K562 (cell line): ENCODE measurements around the gene ACAD8. TPM values are rescaled to one million over a fixed set of nuclear protein-coding genes. Genes with fewer than 3 reads are reported as not detected.
A peak's percentile ranks its signal among the peaks of the same experiment; 100 is the strongest.

Experiments used
- ATAC-seq: fragments of 200-7000 bp; cut with Tn5 transposase; 3 replicates; pipeline ENCODE4 v1.9.1; 2020; ENCODE audit warnings: moderate library complexity
- BruUV-seq: library from RNA; stranded (reverse); fragments of 400-500 nt; replicated peaks from 2 replicates; lab custom pipeline; 2021; lab: Mats Ljungman, UMichigan
- CTCF ChIA-PET: fragments of 300-600 bp; formaldehyde crosslinking; extraction: SDS; loops from one replicate; lab custom pipeline; 2021; ENCODE audit warnings: low intra/inter-chr PET ratio; lab: Yijun Ruan, JAX
- POLR2A ChIA-PET: fragments of 300-600, 350-650 bp; sonication (Branson Sonifier 250); formaldehyde crosslinking; extraction: SDS; loops from one replicate; lab custom pipeline; 2021; ENCODE audit warnings: antibody characterized with exemption, inconsistent platforms; lab: Yijun Ruan, JAX
- DNase-seq, 4 experiments: peaks; one replicate each; pipeline versions ENCODE4 v3.0.0 to v3.0.0-alpha.2; 2011 to 2018; ENCODE audit warnings: low spot score in 3 of 4, mixed read lengths in 3 of 4; ENCODE audit errors: extremely low read depth in 1 of 4
- FAIRE-seq: peaks from 2 replicates; lab custom pipeline; 2011; peaks lifted over from hg19 to GRCh38; lab: Jason Lieb, UNC
- H2AFZ ChIP-seq: 2 replicates; pipeline ENCODE4 v1.6.0; 2011; ENCODE audit warnings: low read depth, low read length, control low read depth, inconsistent platforms
- H3K27ac ChIP-seq: fragments of 200-600 bp; 3 replicates; pipeline ENCODE4 v1.8.0; 2011; ENCODE audit warnings: low read depth, mild to moderate bottlenecking, control low read depth, inconsistent platforms, low read length, moderate library complexity, mixed read lengths; ENCODE audit errors: extremely low read depth
- H3K27me3 ChIP-seq, 2 experiments: fragments of 300-600 bp in 1 of 2; 2 replicates in 1 of 2; 3 replicates in 1 of 2; pipeline versions ENCODE4 v1.6.0 to v1.8.0; 2011; ENCODE audit warnings: inconsistent platforms in 2 of 2, low read length in 2 of 2, mild to moderate bottlenecking in 1 of 2, mixed read lengths in 1 of 2, moderate library complexity in 1 of 2; ENCODE audit not compliant: control insufficient read depth in 2 of 2, insufficient read depth in 2 of 2
- H3K36me3 ChIP-seq: fragments of 300-600 bp; 3 replicates; pipeline ENCODE4 v1.8.0; 2011; ENCODE audit warnings: mild to moderate bottlenecking, low read length, inconsistent platforms; ENCODE audit not compliant: control insufficient read depth, insufficient read depth
- H3K4me1 ChIP-seq, 2 experiments: fragments of 200-600 bp in 1 of 2; replicated peaks in 1 of 2; 2 replicates in 1 of 2; 3 replicates in 1 of 2; pipeline versions ENCODE4 v1.5.1 to v1.8.0; 2011; ENCODE audit warnings: inconsistent platforms in 2 of 2, low read length in 2 of 2, mild to moderate bottlenecking in 1 of 2, mixed read lengths in 1 of 2, moderate library complexity in 1 of 2; ENCODE audit not compliant: control insufficient read depth in 2 of 2, insufficient read depth in 2 of 2
- H3K4me2 ChIP-seq: 2 replicates; pipeline ENCODE4 v1.6.1; 2011; ENCODE audit warnings: low read length, control low read depth, inconsistent platforms, mixed read lengths; ENCODE audit not compliant: insufficient read depth
- H3K4me3 ChIP-seq: fragments of 200-600 bp; sonication (generic), shearing (Covaris generic); 2 replicates; pipeline ENCODE4 v1.5.1; 2016; ENCODE audit warnings: control low read depth, inconsistent platforms
- H3K79me2 ChIP-seq: fragments of 200-600 bp; 3 replicates; pipeline ENCODE4 v1.8.0; 2011; ENCODE audit warnings: low read length, inconsistent platforms; ENCODE audit not compliant: control insufficient read depth, insufficient read depth
- H3K9ac ChIP-seq, 2 experiments: 2 replicates each; pipeline versions ENCODE4 v1.6.0 to v1.6.1; 2011; ENCODE audit warnings: low read depth in 2 of 2, low read length in 2 of 2, control low read depth in 1 of 2, inconsistent platforms in 1 of 2, mild to moderate bottlenecking in 1 of 2, mixed read lengths in 1 of 2; ENCODE audit not compliant: insufficient read depth in 1 of 2
- H3K9me1 ChIP-seq: one replicate; pipeline ENCODE4 v1.6.0; 2011; ENCODE audit warnings: inconsistent platforms, mild to moderate bottlenecking, low read length, moderate library complexity; ENCODE audit not compliant: control insufficient read depth, insufficient read depth
- H3K9me3 ChIP-seq: replicated peaks from 2 replicates; pipeline ENCODE4 v1.5.1; 2011; ENCODE audit warnings: low read depth, low read length, inconsistent platforms; ENCODE audit not compliant: control insufficient read depth, insufficient read depth
- H4K20me1 ChIP-seq: replicated peaks from 2 replicates; pipeline ENCODE4 v1.6.1; 2011; ENCODE audit warnings: low read length, inconsistent platforms, mixed read lengths; ENCODE audit not compliant: control insufficient read depth, insufficient read depth
- CGGBP1 ChIP-seq: fragments of 250-450 bp; sonication (Bioruptor Pico); IDR thresholded peaks from 2 replicates; pipeline ENCODE4 v1.9.0; 2021; ENCODE audit warnings: mild to moderate bottlenecking
- CTCF ChIP-seq, 3 experiments: IDR thresholded peaks in 2 of 3; conservative IDR thresholded peaks in 1 of 3; 2 replicates each; pipeline ENCODE4 v1.5.1; 2011 to 2012; ENCODE audit warnings: low read length in 3 of 3, mild to moderate bottlenecking in 3 of 3, control low read depth in 2 of 3, improper control_type of control experiment in 1 of 3, inconsistent platforms in 1 of 3, low read depth in 1 of 3, mixed read lengths in 1 of 3, moderate library complexity in 1 of 3; ENCODE audit not compliant: insufficient read depth in 2 of 3
- FOXA3 ChIP-seq, 2 experiments: fragments of 450-650 bp in 1 of 2; sonication (generic) in 1 of 2; formaldehyde crosslinking; IDR thresholded peaks in 1 of 2; conservative IDR thresholded peaks in 1 of 2; 2 replicates each; pipeline versions ENCODE4 v1.4.0 to v1.8.0; 2020 to 2022; ENCODE audit warnings: mild to moderate bottlenecking in 2 of 2, missing genetic modification reagents in 1 of 2
- FOXK2 ChIP-seq, 2 experiments: fragments of 450-650 bp; IDR thresholded peaks in 1 of 2; conservative IDR thresholded peaks in 1 of 2; 2 replicates each; pipeline ENCODE4 v1.6.1; 2016; ENCODE audit warnings: low read depth in 2 of 2, mild to moderate bottlenecking in 1 of 2
- NFIC ChIP-seq: fragments of 450-650 bp; IDR thresholded peaks from 2 replicates; pipeline ENCODE4 v1.6.1; 2017; ENCODE audit warnings: mild to moderate bottlenecking, inconsistent platforms
- RAD21 ChIP-seq, 2 experiments: fragments of 250-450 bp in 1 of 2; fragments of 450-650 bp in 1 of 2; sonication (Bioruptor Pico) in 1 of 2; formaldehyde crosslinking in 1 of 2; IDR thresholded peaks in 1 of 2; conservative IDR thresholded peaks in 1 of 2; 2 replicates each; pipeline versions ENCODE4 v1.4.0 to v1.8.0; 2020 to 2022; ENCODE audit warnings: mild to moderate bottlenecking in 2 of 2, moderate library complexity in 1 of 2
- SMC3 ChIP-seq: conservative IDR thresholded peaks from 2 replicates; pipeline ENCODE4 v1.6.1; 2011; ENCODE audit warnings: low read depth, low read length, improper control_type of control experiment; ENCODE audit not compliant: insufficient read depth
- THAP7 ChIP-seq: fragments of 250-450 bp; sonication (Bioruptor Pico); IDR thresholded peaks from 2 replicates; pipeline ENCODE4 v1.5.0; 2021
- ZNF507 ChIP-seq: conservative IDR thresholded peaks from 2 replicates; pipeline ENCODE4 v1.6.1; 2017; ENCODE audit warnings: missing genetic modification characterization, missing compliant biosample characterization
- WGBS: fragments of 100-300 bp; shearing (Covaris generic); methylation state at CpG from one replicate; pipeline ENCODE4 v1.1.6; 2016; ENCODE audit warnings: low coverage, mixed read lengths; ENCODE audit not compliant: insufficient coverage; ENCODE audit errors: missing lambda C conversion rate; 5-methylcytosine and 5-hydroxymethylcytosine counted together
- in situ Hi-C: fragments of 300-500 bp; cut with MboI; formaldehyde crosslinking; loops from 4 replicates; pipeline ENCODE4 v1.15.0; 2018; ENCODE audit warnings: inconsistent platforms, mixed read lengths
- intact Hi-C: fragments of 100-400 bp; cut with micrococcal nuclease; formaldehyde crosslinking; loops from 2 replicates; pipeline ENCODE4 v1.14.2; 2022
- polyA plus RNA-seq, 8 experiments: library from polyadenylated mRNA; depleted of rRNA in 4 of 8; stranded (reverse) in 5 of 8; unstranded in 3 of 8; fragments of >200 nt; fragmentation: Nextera tagmentation in 2 of 8; fragmentation: Illumina TruSeq in 1 of 8; extraction: Ambion mirVana in 2 of 8; extraction: Trizol in 1 of 8; gene quantifications; 2 replicates each; pipeline versions ENCODE4 v1.2.1 to v1.2.3, GENCODE V29; 2011 to 2014; ENCODE audit warnings: inconsistent platforms in 1 of 8, missing spikeins in 1 of 8
- total RNA-seq, 7 experiments: library from RNA; depleted of rRNA in 6 of 7; stranded (reverse); fragments of >200 nt in 6 of 7; fragmentation: Illumina TruSeq in 2 of 7; extraction: Trizol in 2 of 7; gene quantifications; 2 replicates each; pipeline versions ENCODE4 v1.2.1 to v1.2.3, GENCODE V29; 2011 to 2021; ENCODE audit warnings: low replicate concordance in 1 of 7
- TF ChIP-seq, protein P1 (sequence below): IDR thresholded peaks from 2 replicates; pipeline ENCODE4 v1.6.1; 2011; ENCODE audit warnings: borderline replicate concordance, low read depth, mild to moderate bottlenecking, moderate library complexity, low read length; ENCODE audit not compliant: insufficient read depth, poor library complexity, severe bottlenecking

Gene ACAD8
- total and polyA plus RNA-seq, 9 of the 15 experiments (the other 6 are each of a cell fraction or from before 2014, with no cell fraction given), result 6.5 to 34.1 (median 20.1) TPM

DNA sequence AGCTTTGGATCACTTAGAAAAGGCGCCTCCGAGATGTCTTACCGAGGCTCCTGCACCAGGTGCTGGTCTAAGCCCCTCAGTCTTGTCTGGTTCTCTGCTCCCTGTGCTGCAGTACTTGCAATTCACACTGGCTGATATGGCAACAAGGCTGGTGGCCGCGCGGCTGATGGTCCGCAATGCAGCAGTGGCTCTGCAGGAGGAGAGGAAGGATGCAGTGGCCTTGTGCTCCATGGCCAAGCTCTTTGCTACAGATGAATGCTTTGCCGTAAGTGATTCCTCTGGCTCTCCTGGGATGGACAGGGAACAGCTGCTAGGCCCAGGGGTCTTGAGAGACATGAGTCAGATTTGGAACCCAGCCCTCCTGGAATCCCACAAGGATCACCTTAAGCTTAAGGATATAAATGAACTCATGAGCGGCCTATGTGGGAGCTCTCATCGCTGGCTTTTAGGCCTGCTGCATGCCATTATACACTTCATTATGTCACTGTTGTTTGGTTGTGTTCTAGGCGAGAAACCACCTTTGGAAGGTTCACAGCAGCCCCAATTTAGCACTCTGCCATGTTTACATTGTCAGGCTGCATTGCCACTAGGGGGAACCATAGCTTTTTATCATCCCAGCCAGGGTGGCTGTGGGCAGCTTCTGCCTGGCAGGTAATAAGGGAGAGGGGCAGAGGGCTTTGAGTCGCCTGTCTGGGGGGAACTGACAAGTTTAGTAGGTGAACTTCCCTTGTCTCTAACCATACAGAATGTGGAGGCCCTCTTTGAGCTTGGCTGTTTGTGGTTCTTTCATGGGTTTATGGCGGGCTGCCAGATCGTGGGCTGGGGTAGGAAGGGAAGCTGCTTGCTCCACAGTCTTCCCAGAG, 8.5 kb downstream of the ACAD8 start:
- POLR2A ChIA-PET, result interaction anchor here (1.0 to 1.8 kb wide), 3 partner anchors 8 to 16 kb away, joined by 3 to 8 read pairs (median 6); partner anchors contain the start of genes ACAD8 and THYN1
- no peaks in the 10 kb centered on the region for H4K20me1 ChIP-seq
- H3K27me3 ChIP-seq, result no peaks in the 10 kb centered on the region
- H3K9ac ChIP-seq, result no peak overlapping the region
- no peaks in the 10 kb centered on the region for H3K79me2 ChIP-seq
- DNase-seq, result peak; percentile 35 to 57 (median 46)
- intact Hi-C loops, result no loop called here
- no peaks in the 10 kb centered on the region for H3K9me3 ChIP-seq
- no peaks in the 10 kb centered on the region for H3K9me1 ChIP-seq
- no peak overlapping the region for H2AFZ ChIP-seq
- H3K4me1 ChIP-seq, result peaks cover 0 to 3% of the 10 kb centered on the region in 2 experiments; a peak in 1 of 5 replicates
- no peak overlapping the region for H3K4me3 ChIP-seq
- H3K36me3 ChIP-seq, result peaks cover 59% of the 10 kb centered on the region
- H3K4me2 ChIP-seq, result no peak overlapping the region
- no peak overlapping the region for H3K27ac ChIP-seq
- CTCF ChIA-PET, result interaction anchor here (1.2 to 1.3 kb wide), 2 partner anchors 119 to 374 kb away, joined by 3 to 4 read pairs; no protein-coding TSS in a partner anchor
- TF ChIP-seq SMC3, result 0 out of 2 replicates have a peak, but pooled peaks have one; percentile 14
- TF ChIP-seq FOXA3 (CRISPR knock-in tag; conservative IDR thresholded peaks at IDR 0.05 in 1 of 2, IDR thresholded peaks at IDR 0.05 in 1 of 2), result peak; percentile 88 to 93
- no peak for TF ChIP-seq CGGBP1 (CRISPR knock-in tag)
- TF ChIP-seq NFIC, result peak; percentile 76
- peak; percentile 39 to 76 (median 63) for TF ChIP-seq CTCF (IDR thresholded peaks at IDR 0.05 in 2 of 3, conservative IDR thresholded peaks at IDR 0.05 in 1 of 3; ENCODE audit: insufficient read depth in 2 of 3, low read depth in 1 of 3, low read length in 3 of 3)
- TF ChIP-seq ZNF507 (tag), result no peak
- TF ChIP-seq, protein P1, sequence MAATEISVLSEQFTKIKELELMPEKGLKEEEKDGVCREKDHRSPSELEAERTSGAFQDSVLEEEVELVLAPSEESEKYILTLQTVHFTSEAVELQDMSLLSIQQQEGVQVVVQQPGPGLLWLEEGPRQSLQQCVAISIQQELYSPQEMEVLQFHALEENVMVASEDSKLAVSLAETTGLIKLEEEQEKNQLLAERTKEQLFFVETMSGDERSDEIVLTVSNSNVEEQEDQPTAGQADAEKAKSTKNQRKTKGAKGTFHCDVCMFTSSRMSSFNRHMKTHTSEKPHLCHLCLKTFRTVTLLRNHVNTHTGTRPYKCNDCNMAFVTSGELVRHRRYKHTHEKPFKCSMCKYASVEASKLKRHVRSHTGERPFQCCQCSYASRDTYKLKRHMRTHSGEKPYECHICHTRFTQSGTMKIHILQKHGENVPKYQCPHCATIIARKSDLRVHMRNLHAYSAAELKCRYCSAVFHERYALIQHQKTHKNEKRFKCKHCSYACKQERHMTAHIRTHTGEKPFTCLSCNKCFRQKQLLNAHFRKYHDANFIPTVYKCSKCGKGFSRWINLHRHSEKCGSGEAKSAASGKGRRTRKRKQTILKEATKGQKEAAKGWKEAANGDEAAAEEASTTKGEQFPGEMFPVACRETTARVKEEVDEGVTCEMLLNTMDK, result peak; percentile 54
- TF ChIP-seq RAD21 (CRISPR knock-in tag; conservative IDR thresholded peaks at IDR 0.05 in 1 of 2, IDR thresholded peaks at IDR 0.05 in 1 of 2), result peak in 1 of 2 experiments; percentile 52; a peak in 3 of 4 replicates
- TF ChIP-seq THAP7 (CRISPR knock-in tag), result no peak
- TF ChIP-seq FOXK2 (conservative IDR thresholded peaks at IDR 0.05 in 1 of 2, IDR thresholded peaks at IDR 0.05 in 1 of 2; ENCODE audit: low read depth in 2 of 2), result peak; percentile 85 to 89
- TF ChIP-seq, all 486 proteins: peak for 7
- peak; percentile 80 for FAIRE-seq
- no TSS peak for BruUV-seq
- ATAC-seq, result peak; percentile 86
- in situ Hi-C loops, result no loop called here
- 82% methylated on average over 13 of the region's 14 CpGs for WGBS
